Middle frontal gyrus (tissue), 1 donor: ENCODE data around the gene CLCN1.

Experiments
- DNase-seq: peaks from one replicate; pipeline ENCODE4 v3.0.0-alpha.2; 2015; ENCODE audit warnings: low spot score; ENCODE audit errors: extremely low spot score

Gene CLCN1

DNA sequence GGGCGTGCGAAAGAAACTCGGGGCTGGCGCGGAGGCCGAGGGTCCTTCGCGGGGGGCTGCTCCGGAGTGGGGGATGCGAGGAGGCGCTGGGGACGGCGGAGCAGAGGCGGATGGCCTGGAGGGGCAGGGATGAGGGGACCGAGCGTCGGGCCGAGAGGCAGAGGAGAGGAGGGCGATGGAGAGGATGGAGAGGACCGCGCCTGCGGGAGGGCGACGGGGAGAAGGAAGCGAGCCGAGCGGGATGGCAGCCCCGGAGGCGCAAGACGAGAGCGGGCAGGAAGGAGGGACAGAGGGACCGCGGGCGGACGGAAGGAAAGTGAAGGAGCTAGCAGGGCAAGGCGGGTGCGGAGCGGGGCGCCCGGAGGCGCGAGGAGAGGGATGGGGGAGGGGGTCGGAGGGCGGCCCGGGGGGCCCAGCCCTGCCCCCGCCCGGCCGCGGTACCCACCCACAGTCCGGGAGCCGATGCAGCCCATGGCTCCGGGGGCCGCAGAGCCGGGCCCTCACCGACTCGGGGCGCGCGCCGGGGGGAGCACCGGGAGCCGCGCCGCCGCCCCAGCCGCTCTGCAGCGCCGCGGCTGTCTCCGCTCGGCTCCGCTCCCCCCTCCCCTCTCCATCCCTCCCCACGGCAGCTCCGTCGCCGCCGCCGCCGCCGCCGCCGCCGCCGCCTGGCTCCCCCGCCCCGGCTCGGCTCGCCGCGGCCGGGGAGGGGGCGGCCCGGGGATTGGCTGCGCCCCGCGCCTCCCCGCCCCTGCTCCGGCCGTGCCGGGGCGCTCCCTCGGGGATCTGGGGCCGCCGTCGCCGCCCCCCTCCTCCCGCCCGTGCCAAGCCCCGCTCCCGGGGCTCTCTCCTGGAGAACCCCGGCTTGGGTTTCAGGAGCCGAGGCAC lies 46.5 kb downstream of the CLCN1 start, which contains the start of gene FAM131B:
FAM131B (minus strand) TSS at position 583 of the 885 bp plus-strand sequence; CDS start at position 473, 110 bp downstream.
- no peak for DNase-seq

DNA sequence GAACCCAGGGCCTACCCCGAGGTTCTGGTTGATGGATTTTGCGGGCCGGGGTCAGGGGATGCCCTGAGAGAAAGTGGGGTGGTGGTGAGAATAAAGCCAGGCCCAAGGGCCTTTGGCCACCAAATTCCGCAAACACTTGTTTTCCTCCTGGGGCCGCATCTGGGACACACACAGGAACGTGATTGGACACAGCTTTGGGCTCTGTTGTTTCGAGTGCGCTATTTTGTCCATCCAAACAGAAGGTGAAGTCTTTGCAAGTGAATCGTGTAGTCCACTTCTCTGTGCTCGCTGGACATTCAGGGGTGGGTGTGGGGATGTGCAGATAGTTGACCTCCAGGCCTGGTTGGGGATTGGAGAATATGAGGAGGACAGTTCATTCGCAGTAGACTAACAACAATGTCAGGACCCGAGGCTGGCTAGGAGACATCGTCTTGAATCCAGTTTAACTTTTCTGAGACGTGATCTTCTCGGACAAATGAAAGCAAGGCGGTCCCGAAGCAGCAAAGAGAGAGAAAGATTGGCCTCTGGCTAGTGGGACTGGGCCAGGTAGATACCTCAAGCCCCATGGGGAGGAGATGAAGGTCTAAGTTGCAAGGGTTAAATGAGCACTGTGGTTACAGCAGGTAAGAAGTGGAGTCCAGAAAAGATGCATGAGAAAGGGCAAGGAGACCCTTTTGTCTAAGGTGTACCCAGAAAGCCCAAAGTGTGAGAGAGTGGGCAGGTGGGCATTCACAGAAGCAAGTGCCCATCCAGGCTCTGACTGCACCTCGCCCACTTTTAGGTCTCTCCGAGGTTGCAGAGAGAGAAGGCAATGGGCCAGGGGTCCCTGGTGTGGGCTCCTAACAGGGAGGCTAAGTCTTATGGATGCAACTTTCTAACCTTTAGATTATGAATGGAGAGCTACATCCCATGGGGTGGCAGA lies 47.4 kb downstream of the CLCN1 start:
- DNase-seq: no peak

DNA sequence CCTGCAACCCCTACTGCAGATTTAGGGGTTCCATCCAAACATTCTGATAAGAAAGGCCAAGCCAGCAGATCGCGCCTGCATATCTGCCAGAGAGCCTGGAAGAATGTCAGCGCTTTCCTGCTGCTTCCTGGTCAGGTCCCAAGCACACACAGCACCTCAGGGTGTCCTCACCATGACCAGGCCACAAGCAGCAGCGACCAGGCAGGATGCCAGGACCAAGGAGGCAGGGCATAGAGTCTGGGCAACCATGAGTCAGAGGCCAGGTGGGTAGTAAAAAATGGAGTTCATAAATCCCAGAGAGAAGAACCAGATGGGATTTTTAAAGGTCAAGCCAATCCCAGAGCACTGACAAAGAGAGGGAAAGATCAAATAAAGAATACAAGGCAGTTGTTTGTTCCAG lies 52.1 kb downstream of the CLCN1 start:
- DNase-seq: no peak

DNA sequence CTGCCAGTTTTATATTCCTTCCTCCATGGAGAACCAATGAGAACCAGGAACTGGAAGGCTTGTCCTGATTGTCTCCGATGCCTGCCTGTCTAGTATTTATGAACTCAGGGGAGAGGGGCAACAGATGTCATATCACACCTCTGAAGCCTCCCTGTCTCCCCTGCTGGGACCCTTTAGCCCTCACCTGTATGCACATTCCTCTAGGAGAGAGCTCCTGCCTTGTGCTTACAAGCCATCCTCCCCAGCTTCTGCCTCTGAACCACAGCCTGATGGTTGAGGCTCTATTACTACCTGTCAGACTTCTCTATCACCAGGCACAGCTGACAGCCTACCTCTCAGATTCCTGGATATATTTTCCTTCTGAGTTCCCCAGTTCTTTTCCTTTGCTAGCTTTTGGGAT lies 52.5 kb downstream of the CLCN1 start:
- no peak for DNase-seq

DNA sequence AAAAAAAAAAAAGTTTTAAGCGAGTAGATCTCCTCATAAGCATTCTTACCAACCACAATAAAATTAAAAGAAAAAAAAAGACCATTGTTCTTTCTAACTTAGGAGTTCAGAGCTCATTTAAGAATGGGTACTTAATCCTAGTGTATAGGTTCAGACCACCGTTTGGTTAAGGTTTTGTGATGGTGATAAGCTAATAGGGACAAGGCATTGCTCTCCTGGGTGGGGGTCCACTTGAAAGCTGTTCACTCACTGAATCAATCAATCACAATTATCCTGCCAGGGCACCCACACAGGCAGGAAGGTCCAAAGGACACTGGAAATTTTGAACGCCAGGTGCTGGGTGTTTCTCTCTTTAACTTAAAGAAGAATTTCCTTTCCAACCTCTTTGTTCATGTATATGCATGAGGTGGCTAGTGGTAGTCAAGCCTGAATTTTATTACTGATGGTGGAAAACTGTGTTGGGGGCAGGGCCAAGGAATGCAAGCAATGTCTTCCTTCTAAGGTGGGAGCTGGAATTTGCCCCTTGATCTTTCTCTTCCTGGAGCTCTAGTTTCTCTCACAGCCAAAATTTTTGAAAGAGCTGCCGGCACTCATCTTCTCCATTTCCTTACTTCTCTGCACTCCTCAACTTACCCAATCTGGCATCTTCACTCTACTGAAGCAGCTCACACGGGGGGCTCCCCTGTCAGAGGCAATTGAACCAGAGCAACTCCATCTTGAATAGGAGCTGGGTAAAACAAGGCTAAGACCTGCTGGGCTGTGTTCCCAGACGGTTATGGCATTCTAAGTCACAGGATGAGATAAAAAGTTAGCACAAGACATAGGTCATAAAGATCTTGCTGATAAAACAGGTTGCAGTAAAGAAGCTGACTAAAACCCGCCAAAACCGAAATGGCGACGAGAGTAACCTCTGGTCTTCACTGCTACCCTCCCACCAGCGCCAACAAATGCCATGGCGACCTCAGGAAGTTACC lies 54.1 kb downstream of the CLCN1 start:
- no peak for DNase-seq

DNA sequence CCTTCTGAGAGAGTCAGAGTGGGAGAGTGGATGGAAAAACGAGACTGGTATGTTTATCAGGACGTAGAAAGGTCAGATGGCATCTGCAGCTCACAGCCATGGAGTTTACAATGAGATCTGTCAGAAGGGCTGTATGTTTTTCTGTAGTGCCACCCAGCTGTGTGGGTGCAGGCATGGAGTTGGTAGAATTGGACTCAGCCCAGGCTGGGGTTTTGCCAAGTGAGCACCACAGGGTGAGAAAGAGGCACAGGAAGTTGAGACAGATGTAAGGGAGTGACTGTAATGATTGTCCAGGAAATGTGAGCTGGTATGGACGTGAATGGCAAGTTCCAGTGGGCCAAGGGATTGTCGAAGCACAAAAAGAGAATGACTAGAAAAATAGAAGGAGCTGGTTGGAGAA lies 56.2 kb downstream of the CLCN1 start:
- peak; percentile 61 for DNase-seq

DNA sequence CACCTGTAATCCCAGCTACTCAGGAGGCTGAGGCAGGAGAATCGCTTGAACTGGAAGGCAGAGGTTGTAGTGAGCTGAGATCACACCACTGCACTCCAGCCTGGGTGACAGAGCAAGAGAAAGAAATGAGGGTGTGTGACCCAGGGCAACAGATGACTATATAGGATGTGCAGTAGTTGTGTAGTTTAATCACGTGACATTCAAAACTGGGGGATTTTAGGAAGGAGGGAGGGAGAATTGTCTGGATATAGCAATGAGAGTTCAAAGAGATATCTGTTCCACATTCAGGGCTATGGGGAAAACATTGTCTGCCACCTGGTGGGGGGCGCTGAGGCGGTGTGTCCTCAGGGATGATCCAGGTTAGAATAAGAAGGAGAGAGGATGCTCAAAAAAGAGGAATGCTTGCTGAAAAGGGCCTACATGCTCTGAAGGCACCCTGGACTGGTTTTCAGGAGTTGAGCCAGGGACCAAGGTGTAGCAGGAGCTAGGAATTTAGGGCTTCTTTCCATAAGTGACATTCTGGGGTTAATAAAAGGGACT lies 57.4 kb downstream of the CLCN1 start:
- DNase-seq: no peak

DNA sequence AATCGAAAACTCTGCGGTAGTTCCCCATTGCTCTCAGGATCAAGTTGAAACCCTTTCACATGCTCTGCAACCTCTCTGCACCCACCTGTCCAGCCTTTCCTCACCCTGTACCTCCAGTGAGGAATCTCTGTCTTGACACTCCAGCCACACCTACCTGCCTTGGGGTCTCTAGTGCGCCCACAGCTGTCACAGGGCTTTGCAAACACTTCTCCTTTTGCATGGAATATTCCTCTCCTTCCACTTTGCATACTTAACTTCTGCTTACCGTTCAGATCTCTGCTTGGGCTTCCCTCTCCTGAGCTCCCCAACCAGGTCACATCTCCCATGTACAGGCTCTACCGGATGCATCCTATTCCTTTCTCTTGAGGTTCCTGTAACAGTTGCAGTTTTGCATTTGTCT lies 58.6 kb downstream of the CLCN1 start:
- no peak for DNase-seq

DNA sequence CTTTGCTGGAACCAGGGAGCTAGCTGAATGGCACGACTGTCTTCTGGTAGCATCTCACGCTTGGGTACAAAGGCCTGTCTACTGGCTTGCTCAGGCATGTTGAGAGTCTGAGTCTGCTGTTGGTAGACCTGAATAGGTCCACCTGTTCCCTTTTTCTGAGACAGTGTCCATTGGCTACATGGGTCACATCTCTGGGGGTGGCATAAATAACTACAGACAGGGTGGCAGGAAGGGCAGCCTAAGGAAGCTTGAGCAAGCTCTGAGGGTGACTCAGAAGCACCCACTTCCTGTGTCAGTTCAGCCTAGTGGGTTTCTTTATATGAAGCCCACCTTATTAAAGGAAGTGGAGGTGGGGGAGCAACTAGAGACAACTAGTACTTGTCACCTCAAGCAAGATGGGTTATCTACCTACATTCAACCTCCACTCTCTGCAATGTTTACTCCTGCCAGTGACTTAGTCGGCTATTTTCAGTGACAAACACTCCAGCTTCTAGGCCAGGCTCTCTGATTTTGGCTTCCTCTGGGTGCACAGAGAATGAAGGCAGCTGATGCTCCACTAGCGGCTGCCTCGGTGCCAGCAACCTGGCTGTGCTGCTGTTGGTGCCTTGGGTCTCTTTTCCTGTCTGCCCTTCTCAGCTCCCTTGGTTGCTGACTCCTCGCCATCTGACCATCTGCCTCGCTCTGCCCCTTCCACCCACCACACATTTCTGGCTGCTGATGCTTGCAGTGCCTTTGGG lies 59.6 kb downstream of the CLCN1 start:
- no peak for DNase-seq

DNA sequence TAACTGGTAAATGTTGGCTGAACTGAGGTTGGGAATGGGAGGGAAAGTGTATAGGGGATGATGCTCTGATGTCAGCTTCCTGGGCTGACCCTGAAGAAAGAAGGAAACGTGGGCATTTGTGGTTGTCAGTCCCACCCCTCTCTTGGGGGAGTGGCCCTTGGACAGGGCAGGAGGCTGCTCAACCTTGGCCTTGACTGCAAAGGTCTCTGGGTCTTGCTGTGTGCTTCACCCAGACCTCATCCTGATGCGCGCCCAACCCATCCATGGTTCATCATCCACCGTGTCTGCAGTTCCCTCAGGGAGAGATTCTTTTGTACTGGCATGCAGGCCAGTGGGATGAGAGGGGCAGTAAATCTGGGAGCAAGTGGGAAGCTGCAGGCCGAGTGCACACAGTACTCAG lies 60.5 kb downstream of the CLCN1 start:
- DNase-seq: no peak

DNA sequence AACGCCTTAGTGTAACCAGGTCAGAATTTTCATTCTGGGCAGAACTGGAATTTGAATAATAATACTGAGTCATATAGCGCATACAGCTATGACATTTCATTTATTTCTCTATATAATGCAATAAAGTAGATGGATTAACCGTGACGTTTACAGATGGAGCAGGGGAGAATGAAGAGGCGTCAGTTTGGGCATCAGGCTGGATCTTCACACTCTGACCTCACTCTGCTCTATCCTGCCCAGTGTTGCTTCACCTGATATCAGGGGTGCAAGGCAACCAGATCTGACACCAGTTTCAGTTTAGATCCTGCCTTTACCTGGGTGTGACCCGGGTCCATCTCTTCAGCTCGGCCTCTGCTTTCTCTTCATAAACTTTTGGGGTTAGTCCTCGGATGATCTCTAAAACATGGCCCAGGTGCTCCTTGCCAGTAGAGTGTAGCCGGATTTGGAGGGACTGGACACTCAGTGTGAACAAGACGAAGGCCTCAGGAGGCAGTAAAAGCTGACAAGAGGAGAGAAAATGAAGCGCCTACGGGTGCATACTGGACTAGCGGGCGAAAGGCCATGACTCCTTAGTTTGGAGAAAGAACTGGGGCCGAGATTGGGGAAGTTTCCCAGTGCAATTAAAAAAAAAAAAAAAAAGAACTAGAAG lies 63.8 kb downstream of the CLCN1 start:
- DNase-seq: no peak

DNA sequence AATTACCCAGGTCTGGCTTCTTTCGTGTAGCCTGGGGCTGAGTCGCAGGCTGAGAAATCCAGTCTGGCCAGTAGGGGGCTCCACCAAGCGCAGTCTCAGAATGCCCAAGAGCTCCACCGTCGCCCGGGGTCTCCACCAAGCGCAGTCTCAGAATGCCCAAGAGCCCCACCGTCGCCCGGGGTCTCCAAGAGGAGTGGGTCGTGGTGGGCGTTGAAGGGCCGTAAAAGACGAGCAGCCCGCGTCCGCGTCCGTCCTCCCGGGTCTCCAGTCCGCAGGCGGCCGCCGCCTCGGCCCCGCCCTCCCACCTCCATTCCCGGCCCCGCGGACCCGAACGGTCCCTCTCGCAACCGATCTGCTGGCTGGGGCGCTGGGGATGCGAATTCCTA lies 64.3 kb downstream of the CLCN1 start:
- peak; percentile 66 for DNase-seq

DNA sequence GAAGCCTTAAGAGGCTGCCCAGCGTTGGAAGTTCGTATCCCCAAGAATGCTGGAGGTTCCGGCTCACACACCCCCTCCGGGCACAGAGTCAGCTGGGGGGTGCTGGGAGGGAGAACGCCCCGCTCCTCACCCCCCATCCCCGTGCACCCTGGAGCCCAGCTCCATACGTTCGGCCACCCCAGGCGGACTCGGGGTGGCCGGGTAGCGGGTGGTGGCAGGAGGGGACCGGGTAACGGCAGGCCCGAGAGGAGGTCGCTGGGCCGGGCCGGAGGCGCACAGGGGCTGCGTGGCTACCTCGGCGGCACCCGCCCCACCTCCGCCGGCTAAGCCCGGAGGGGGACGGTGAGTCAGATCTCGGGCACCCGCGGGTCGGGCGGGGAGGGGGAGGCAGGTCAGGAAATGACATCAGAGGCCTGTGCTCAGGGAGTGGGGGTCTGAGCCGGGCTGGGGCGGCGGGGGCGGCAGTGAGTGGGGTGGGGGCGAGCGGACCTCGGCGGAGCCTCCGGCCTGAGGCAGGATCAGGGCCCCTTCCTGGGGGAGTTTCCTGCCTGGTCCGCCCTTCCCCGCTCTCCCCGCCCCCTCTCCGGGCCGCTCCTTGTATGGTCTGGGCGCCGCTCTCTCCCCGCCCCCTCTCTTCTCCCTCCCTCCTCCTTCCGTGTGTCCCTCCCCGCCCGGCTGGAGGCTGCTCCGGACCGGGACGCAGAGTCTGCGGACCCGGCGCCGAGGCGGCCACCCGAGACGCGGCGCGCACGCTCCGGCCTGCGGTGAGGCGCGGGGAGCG lies 64.9 kb downstream of the CLCN1 start, which contains the start of gene ZYX:
ZYX (plus strand) TSS at position 700 of the 781 bp plus-strand sequence. CDS start 227 bp downstream, outside the sequence.
- DNase-seq: no peak

DNA sequence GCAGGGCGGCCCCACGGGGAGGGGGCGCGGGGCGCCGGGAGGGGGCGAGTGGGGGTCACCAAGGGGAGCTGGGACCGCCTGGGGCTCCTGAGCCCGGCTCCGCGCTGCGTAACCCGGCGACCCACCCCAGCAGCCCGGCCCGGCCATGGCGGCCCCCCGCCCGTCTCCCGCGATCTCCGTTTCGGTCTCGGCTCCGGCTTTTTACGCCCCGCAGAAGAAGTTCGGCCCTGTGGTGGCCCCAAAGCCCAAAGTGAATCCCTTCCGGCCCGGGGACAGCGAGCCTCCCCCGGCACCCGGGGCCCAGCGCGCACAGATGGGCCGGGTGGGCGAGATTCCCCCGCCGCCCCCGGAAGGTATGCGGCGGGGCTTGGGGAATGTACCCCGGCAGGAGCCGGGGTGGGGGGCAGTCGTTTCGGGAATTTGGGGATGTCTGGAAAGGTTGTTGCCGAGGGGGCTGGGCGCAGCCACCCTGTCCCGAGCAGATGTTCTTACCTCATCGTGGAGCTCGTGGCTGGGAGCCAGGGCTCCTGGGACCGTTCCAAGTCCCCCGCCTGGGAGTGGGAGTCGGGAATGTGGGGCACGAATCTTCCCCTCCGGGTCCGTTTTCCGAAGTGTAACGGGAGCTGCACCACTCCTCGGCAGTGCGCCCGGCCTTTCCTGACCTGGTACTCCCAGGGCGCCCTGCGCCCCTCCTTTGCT lies 65.7 kb downstream of the CLCN1 start:
- no peak for DNase-seq

DNA sequence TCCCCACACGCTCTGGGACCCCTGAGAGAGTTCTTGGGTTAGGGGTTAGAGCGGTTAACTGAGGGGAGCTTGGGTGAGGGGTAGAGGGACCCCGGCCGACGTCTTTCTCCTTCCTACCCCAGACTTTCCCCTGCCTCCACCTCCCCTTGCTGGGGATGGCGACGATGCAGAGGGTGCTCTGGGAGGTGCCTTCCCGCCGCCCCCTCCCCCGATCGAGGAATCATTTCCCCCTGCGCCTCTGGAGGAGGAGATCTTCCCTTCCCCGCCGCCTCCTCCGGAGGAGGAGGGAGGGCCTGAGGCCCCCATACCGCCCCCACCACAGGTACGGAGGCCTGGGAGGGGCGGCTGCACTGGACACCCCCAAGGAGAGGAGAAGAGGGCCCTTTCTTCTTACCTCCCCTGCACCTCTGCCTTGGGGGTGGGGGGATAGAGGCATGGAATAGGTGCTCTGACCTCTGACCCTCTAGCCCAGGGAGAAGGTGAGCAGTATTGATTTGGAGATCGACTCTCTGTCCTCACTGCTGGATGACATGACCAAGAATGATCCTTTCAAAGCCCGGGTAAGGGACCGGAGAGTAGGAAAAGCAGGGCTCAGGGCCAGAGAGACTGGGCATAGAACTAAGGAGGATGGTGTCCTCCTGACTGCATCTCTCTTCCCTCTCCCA lies 66.3 kb downstream of the CLCN1 start:
- DNase-seq: no peak

DNA sequence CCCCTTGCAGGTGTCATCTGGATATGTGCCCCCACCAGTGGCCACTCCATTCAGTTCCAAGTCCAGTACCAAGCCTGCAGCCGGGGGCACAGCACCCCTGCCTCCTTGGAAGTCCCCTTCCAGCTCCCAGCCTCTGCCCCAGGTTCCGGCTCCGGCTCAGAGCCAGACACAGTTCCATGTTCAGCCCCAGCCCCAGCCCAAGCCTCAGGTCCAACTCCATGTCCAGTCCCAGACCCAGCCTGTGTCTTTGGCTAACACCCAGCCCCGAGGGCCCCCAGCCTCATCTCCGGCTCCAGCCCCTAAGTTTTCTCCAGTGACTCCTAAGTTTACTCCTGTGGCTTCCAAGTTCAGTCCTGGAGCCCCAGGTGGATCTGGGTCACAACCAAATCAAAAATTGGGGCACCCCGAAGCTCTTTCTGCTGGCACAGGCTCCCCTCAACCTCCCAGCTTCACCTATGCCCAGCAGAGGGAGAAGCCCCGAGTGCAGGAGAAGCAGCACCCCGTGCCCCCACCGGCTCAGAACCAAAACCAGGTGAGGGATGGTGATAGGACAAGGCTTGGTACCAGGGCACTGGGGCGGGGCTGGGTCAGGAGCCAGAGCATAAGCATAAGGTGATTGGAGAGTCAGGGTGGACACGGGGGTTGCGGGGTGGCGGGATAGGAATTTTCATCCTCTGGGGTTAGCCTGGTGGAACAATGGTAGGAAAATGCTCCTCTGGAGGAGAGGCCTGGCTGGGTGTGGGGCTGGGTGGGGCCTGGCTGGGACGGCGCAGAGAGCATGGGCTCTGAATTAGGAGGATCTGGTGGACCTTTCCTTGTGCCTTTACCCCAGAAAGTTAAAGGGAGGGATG lies 67.1 kb downstream of the CLCN1 start:
- DNase-seq: no peak

DNA sequence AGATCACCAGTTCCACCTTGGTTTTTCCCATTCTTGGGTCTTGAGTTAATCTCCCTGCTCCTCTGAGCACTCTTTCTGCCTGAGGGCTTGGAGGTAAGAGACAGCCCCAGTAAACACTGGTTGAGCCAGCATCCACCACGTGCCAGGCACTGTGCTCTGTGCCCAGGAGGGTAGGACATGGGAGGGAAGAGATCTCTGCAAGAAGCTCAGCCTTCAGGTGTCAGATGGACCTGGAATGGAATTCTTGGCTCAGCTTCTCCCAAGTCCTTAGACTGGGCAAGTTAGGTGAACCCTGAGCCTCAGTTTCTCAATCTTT lies 67.7 kb downstream of the CLCN1 start:
- DNase-seq: no peak
